ENCODE results near the gene YKT6.
A peak's percentile ranks its signal among the peaks of the same experiment; 100 is the strongest.

Gene YKT6

GRCh38 chr7:44237696-44238095, 36.9 kb downstream of the YKT6 start:
- no peaks in the 10 kb centered on the region for H3K9me3 Mint-ChIP-seq
- no peaks in the 10 kb centered on the region for H3K36me3 Mint-ChIP-seq (ENCODE audit: low read depth)
- H3K4me1 Mint-ChIP-seq (ENCODE audit: low read depth): no peaks in the 10 kb centered on the region
- H3K27ac Mint-ChIP-seq: no peak overlapping the region
- no peak overlapping the region for H3K4me3 Mint-ChIP-seq
- no peaks in the 10 kb centered on the region for H3K27me3 Mint-ChIP-seq (ENCODE audit: low read depth)

GRCh38 chr7:44238116-44238695, 37.4 kb downstream of the YKT6 start:
- H3K4me1 Mint-ChIP-seq (ENCODE audit: low read depth): no peaks in the 10 kb centered on the region
- H3K4me3 Mint-ChIP-seq: no peak overlapping the region
- H3K27ac Mint-ChIP-seq: no peak overlapping the region
- no peaks in the 10 kb centered on the region for H3K36me3 Mint-ChIP-seq (ENCODE audit: low read depth)
- H3K9me3 Mint-ChIP-seq: no peaks in the 10 kb centered on the region
- no peaks in the 10 kb centered on the region for H3K27me3 Mint-ChIP-seq (ENCODE audit: low read depth)

GRCh38 chr7:44239361-44239760, 38.6 kb downstream of the YKT6 start:
- H3K36me3 Mint-ChIP-seq (ENCODE audit: low read depth): no peaks in the 10 kb centered on the region
- H3K27ac Mint-ChIP-seq: no peak overlapping the region
- H3K27me3 Mint-ChIP-seq (ENCODE audit: low read depth): no peaks in the 10 kb centered on the region
- H3K9me3 Mint-ChIP-seq: no peaks in the 10 kb centered on the region
- H3K4me1 Mint-ChIP-seq (ENCODE audit: low read depth): no peaks in the 10 kb centered on the region
- H3K4me3 Mint-ChIP-seq: no peak overlapping the region

- H3K27ac Mint-ChIP-seq: no peak overlapping the region
Observed at GRCh38 chr7:44240376-44240775, 39.6 kb downstream of the YKT6 start.

GRCh38 chr7:44240983-44241510, 40.3 kb downstream of the YKT6 start:
- no peaks in the 10 kb centered on the region for H3K36me3 Mint-ChIP-seq (ENCODE audit: low read depth)
- H3K27me3 Mint-ChIP-seq (ENCODE audit: low read depth): no peaks in the 10 kb centered on the region
- no peaks in the 10 kb centered on the region for H3K4me1 Mint-ChIP-seq (ENCODE audit: low read depth)
- H3K4me3 Mint-ChIP-seq: peak overlapping the region; percentile 9
- H3K27ac Mint-ChIP-seq: no peak overlapping the region
- H3K9me3 Mint-ChIP-seq: no peaks in the 10 kb centered on the region

More at GRCh38 chr7:44240376-44240775, 39.6 kb downstream of the YKT6 start:
- Mint-ChIP-seq H3K4me1 (ENCODE audit: low read depth) (no peaks in the 10 kb centered on the region), H3K36me3 (ENCODE audit: low read depth) (no peaks in the 10 kb centered on the region), H3K4me3 (no peak overlapping the region), H3K27me3 (ENCODE audit: low read depth) (no peaks in the 10 kb centered on the region), H3K9me3 (no peaks in the 10 kb centered on the region)

- Mint-ChIP-seq H3K36me3 (ENCODE audit: low read depth) (no peaks in the 10 kb centered on the region), H3K27ac (no peak overlapping the region), H3K9me3 (no peaks in the 10 kb centered on the region), H3K27me3 (ENCODE audit: low read depth) (no peaks in the 10 kb centered on the region), H3K4me3 (no peak overlapping the region), H3K4me1 (ENCODE audit: low read depth) (no peaks in the 10 kb centered on the region)
Observed at GRCh38 chr7:44242091-44242490, 41.3 kb downstream of the YKT6 start.

- Mint-ChIP-seq H3K27me3 (ENCODE audit: low read depth) (no peaks in the 10 kb centered on the region), H3K27ac (no peak overlapping the region), H3K4me1 (ENCODE audit: low read depth) (peaks cover 2% of the 10 kb centered on the region)
Observed at GRCh38 chr7:44244282-44244681, 43.5 kb downstream of the YKT6 start.

GRCh38 chr7:44246396-44247113, 45.8 kb downstream of the YKT6 start:
- Mint-ChIP-seq H3K9me3 (no peaks in the 10 kb centered on the region), H3K27ac (no peak overlapping the region), H3K4me3 (no peak overlapping the region)

More at GRCh38 chr7:44244282-44244681, 43.5 kb downstream of the YKT6 start:
- H3K36me3 Mint-ChIP-seq (ENCODE audit: low read depth): no peaks in the 10 kb centered on the region
- H3K9me3 Mint-ChIP-seq: no peaks in the 10 kb centered on the region
- no peak overlapping the region for H3K4me3 Mint-ChIP-seq

GRCh38 chr7:44247868-44248651, 47.3 kb downstream of the YKT6 start:
- no peak overlapping the region for H3K4me3 Mint-ChIP-seq
- peaks cover 2% of the 10 kb centered on the region for H3K4me1 Mint-ChIP-seq (ENCODE audit: low read depth)
- no peak overlapping the region for H3K27ac Mint-ChIP-seq
- no peaks in the 10 kb centered on the region for H3K36me3 Mint-ChIP-seq (ENCODE audit: low read depth)
- H3K9me3 Mint-ChIP-seq: no peaks in the 10 kb centered on the region
- no peaks in the 10 kb centered on the region for H3K27me3 Mint-ChIP-seq (ENCODE audit: low read depth)

More at GRCh38 chr7:44246396-44247113, 45.8 kb downstream of the YKT6 start:
- H3K36me3 Mint-ChIP-seq (ENCODE audit: low read depth): no peaks in the 10 kb centered on the region
- H3K4me1 Mint-ChIP-seq (ENCODE audit: low read depth): peaks cover 2% of the 10 kb centered on the region
- H3K27me3 Mint-ChIP-seq (ENCODE audit: low read depth): no peaks in the 10 kb centered on the region

- H3K4me1 Mint-ChIP-seq (ENCODE audit: low read depth): peaks cover 2% of the 10 kb centered on the region
- H3K27ac Mint-ChIP-seq: no peak overlapping the region
- no peaks in the 10 kb centered on the region for H3K27me3 Mint-ChIP-seq (ENCODE audit: low read depth)
- H3K4me3 Mint-ChIP-seq: no peak overlapping the region
- peaks cover 5% of the 10 kb centered on the region for H3K9me3 Mint-ChIP-seq
- peaks cover 2% of the 10 kb centered on the region for H3K36me3 Mint-ChIP-seq (ENCODE audit: low read depth)
Observed at GRCh38 chr7:44249639-44250234, 49.0 kb downstream of the YKT6 start.

- Mint-ChIP-seq H3K36me3 (ENCODE audit: low read depth) (peaks cover 2% of the 10 kb centered on the region), H3K27ac (no peak overlapping the region), H3K9me3 (peaks cover 8% of the 10 kb centered on the region), H3K27me3 (ENCODE audit: low read depth) (no peaks in the 10 kb centered on the region), H3K4me3 (no peak overlapping the region), H3K4me1 (ENCODE audit: low read depth) (peaks cover 2% of the 10 kb centered on the region)
Observed at GRCh38 chr7:44251269-44251668, 50.5 kb downstream of the YKT6 start.

- no peak overlapping the region for H3K27ac Mint-ChIP-seq
- peaks cover 2% of the 10 kb centered on the region for H3K4me1 Mint-ChIP-seq (ENCODE audit: low read depth)
- H3K9me3 Mint-ChIP-seq: peaks cover 8% of the 10 kb centered on the region
- peaks cover 2% of the 10 kb centered on the region for H3K36me3 Mint-ChIP-seq (ENCODE audit: low read depth)
- H3K27me3 Mint-ChIP-seq (ENCODE audit: low read depth): no peaks in the 10 kb centered on the region
- no peak overlapping the region for H3K4me3 Mint-ChIP-seq
Observed at GRCh38 chr7:44251881-44252280, 51.1 kb downstream of the YKT6 start.

- Mint-ChIP-seq H3K4me3 (no peak overlapping the region), H3K4me1 (ENCODE audit: low read depth) (peaks cover 23% of the 10 kb centered on the region), H3K27me3 (ENCODE audit: low read depth) (no peaks in the 10 kb centered on the region), H3K36me3 (ENCODE audit: low read depth) (peaks cover 2% of the 10 kb centered on the region), H3K27ac (no peak overlapping the region), H3K9me3 (peaks cover 8% of the 10 kb centered on the region)
Observed at GRCh38 chr7:44256459-44256858, 55.7 kb downstream of the YKT6 start.

GRCh38 chr7:44257213-44257612, 56.4 kb downstream of the YKT6 start:
- H3K9me3 Mint-ChIP-seq: peaks cover 8% of the 10 kb centered on the region
- H3K27ac Mint-ChIP-seq: peak overlapping the region; percentile 92
- H3K4me3 Mint-ChIP-seq: no peak overlapping the region
- no peaks in the 10 kb centered on the region for H3K27me3 Mint-ChIP-seq (ENCODE audit: low read depth)
- H3K36me3 Mint-ChIP-seq (ENCODE audit: low read depth): peaks cover 2% of the 10 kb centered on the region
- H3K4me1 Mint-ChIP-seq (ENCODE audit: low read depth): peaks cover 23% of the 10 kb centered on the region

All from T-helper 1 cell treated with Interleukin-12 subunit alpha and Interleukin-12 subunit beta and Interleukin-4 antibody, amounts not matched to agents 30 μg/mL and 1 μg/mL, for 36 hours (primary cell).